ENCODE results near the gene SPRN.
"Not testable (repeated sequence)": the region's sequence is repeated elsewhere in the genome, so short reads cannot be mapped to it uniquely, and the experiment has no call there.

Gene SPRN

DNA sequence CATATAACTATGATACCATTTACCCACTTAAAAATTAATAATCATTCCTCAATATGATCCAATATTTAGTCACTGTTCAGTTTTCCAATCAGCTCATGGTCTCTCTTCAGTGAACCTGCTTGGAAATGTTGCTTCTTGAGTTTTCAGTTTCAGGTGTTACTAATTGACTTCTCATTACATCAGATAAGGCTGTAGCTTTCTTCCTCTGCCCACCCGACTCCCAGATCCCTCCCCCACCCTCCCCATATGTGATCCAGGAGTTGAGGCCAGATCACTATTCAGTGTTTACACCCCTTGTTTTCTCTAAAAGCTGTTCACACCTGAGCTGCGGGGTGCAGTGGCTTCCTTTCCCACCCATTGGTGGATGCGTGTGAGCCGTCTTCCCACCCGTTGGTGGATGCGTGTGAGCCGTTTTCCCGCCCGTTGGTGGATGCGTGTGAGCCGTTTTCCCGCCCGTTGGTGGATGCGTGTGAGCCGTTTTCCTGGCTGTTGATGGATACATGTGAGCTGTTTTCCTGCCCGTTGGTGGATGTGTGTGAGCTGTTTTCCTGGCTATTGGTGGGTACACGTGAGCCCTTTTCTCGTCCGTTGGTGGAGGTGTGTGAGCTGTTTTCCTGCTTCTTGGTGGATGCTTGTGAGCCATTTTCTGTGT, 33.7 kb downstream of the SPRN start:
- no peaks in the 10 kb centered on the region for H3K9me3 Mint-ChIP-seq
- peaks cover 44% of the 10 kb centered on the region for H3K4me1 Mint-ChIP-seq
- peak overlapping the region; percentile 89 for H3K27ac Mint-ChIP-seq
- H3K36me3 Mint-ChIP-seq = no peaks in the 10 kb centered on the region
- no peaks in the 10 kb centered on the region for H3K27me3 Mint-ChIP-seq
- peak overlapping the region; percentile 70 for H3K4me3 Mint-ChIP-seq

DNA sequence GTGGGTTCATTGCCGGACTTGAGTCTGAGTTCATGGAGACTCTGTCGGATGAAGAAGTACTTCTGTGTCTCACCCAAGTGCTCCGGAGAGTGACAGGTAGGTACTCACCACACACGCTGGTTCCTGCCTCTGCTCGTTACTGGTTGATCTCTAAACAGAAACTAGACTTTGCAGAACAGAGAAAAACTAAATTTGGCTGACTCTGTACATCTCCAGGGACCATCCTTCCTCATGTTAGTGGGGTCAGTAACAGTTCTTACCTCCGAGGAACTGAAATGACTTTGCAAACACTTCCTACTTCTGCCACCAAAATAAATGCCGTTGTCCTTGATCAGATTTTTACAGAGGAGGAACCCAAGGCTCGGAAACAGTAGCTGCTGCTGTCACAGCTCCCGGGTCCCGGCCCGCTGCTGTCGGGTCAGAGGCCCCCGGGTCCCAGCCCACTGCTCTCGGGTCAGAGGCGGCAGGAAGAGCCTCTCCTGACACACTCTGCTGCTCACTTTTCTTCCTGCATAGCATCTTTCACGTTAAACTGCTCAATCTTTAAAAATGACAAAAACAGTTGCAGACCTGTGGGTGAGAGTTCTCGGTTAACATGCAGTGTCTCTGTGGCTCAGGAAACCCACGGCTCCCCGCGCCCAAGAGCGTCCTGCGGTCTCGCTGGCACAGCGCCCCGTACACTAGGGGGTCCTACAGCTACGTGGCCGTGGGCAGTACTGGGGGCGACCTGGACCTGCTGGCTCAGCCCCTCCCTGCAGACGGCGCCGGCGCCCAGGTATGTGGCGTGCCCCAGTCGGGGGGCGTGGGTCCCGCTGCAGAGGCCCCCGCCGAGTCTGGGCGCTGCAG, 35.2 kb downstream of the SPRN start:
- H3K9me3 Mint-ChIP-seq = no peaks in the 10 kb centered on the region
- peak overlapping the region; percentile 78 for H3K4me3 Mint-ChIP-seq
- H3K27me3 Mint-ChIP-seq = no peaks in the 10 kb centered on the region
- H3K27ac Mint-ChIP-seq = peak overlapping the region; percentile 92
- no peaks in the 10 kb centered on the region for H3K36me3 Mint-ChIP-seq
- peaks cover 36% of the 10 kb centered on the region for H3K4me1 Mint-ChIP-seq

DNA sequence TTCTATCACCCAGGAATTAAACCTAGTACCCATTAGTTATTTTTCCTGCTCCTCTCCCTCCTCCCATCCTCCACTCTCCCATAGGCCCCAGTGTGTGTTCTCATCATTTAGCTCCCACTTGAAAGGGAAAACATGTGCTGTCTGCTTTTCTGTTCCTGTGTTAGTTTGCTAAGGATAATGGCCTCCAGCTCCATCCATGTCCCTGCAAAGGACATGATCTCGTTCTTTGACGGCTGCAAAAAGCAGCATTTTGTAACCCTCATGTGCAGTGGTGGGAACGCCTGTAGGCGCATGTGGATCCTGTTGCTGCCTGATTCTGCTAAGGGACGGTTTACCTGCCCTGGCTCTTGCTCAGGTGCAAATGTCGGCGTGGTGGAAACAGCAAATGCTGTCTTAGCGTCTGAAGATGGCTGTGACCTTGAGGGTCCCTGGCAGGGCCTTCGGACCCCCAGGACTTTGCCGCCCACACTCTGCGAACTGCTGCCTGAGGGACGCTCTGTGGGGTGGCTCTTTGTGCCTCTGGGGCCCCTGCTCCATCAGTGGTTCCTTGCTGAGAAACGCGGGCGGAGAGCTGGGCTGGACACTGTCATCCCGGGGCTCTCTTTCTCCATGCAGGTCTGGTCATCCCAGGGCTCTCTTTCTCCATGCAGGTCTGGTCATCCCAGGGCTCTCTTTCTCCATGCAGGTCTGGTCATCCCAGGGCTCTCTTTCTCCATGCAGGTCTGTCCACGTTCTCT, 36.0 kb downstream of the SPRN start:
- Mint-ChIP-seq H3K4me3 (peak overlapping the region; percentile 78), H3K4me1 (peaks cover 36% of the 10 kb centered on the region)

DNA sequence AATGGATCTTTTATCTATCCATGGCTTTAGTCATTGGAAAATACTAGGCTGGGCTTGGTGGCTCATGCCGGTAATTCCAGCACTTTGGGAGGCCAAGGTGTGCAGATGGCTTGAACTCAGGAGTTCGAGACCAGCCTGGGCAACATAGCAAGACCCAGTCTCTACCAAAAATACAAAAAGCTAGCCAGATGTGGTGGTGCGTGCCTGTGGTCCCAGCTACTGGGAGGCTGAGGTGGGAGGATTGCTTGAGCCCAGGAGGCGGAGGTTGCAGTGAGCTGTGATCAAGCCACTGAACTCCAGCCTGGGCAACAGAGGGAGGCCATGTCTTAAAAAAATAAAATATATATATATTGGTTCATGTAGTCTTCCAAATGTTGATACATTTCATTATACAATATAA, 37.5 kb downstream of the SPRN start:
- H3K4me3 Mint-ChIP-seq, H3K36me3 Mint-ChIP-seq, H3K27me3 Mint-ChIP-seq, H3K27ac Mint-ChIP-seq, H3K9me3 Mint-ChIP-seq: not testable (repeated sequence)
- H3K4me1 Mint-ChIP-seq = peaks cover 36% of the 10 kb centered on the region

More for the DNA sequence above, 36.0 kb downstream of the SPRN start:
- Mint-ChIP-seq H3K27me3 (no peaks in the 10 kb centered on the region), H3K9me3 (no peaks in the 10 kb centered on the region), H3K36me3 (no peaks in the 10 kb centered on the region), H3K27ac (peak overlapping the region; percentile 92)

DNA sequence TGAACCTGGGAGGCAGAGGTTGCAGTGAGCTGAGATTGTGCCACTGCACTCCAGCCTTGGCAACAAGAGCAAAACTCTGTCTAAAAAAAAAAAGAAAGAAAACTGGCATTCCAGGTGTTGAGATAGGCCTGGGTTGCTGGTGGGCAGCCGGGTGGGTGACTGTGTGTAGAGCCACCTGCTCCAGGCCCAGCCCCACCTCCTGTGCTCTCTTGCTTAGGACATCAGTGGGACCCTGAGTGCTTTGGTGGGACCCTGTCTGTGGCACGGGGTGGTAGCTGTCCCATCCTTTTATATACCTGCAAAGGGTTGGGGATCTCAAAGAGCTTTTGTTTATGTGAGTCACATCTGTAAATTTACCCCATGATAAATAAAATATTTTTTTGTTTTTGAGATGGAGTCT, 39.2 kb downstream of the SPRN start:
- Mint-ChIP-seq H3K4me1 (peaks cover 19% of the 10 kb centered on the region), H3K4me3 (no peak overlapping the region), H3K27me3 (no peaks in the 10 kb centered on the region), H3K27ac (no peak overlapping the region), H3K36me3 (no peaks in the 10 kb centered on the region), H3K9me3 (no peaks in the 10 kb centered on the region)

DNA sequence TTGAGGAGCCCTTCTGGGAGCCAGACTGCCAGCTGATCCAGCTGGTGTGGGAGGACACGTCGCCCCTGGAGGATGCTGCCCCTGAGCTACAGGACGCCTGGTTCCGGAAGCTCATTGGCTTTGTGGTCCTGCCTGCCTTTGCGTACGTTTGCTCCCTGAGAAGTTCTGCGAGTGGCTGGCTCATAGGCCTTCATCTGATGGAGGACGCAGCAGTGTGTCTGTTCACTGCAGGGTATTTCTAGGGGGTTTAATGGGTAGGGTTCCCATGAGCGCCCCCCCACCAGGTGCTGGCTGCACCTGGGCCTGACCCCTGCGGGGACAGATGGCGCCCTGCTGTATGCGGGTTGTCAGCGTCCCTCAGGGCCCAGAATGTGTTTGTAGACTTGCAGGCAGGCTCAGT, 40.4 kb downstream of the SPRN start:
- Mint-ChIP-seq H3K9me3 (no peaks in the 10 kb centered on the region), H3K4me3 (no peak overlapping the region), H3K4me1 (peaks cover 9% of the 10 kb centered on the region), H3K36me3 (no peaks in the 10 kb centered on the region), H3K27ac (no peak overlapping the region), H3K27me3 (no peaks in the 10 kb centered on the region)

DNA sequence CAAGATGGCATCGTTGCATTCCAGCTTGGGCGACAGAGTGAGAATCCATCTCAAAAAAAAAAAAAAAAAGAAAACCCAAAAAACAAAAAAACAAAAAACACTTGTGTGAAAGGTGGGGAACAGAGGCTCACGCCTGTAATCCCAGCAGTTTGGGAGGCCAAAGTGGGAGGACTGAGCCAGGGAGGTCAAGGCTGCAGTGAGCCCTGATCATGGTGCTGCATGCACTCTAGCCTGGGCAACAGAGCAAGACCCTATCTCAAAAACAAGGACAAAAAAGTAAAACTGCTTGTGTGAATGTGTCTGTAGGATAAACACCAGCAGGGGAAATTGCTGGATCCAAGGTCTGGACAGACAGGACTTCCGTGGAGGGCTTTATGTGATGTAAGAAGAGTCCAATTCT, 40.9 kb downstream of the SPRN start:
- Mint-ChIP-seq H3K27me3 (no peaks in the 10 kb centered on the region), H3K36me3 (no peaks in the 10 kb centered on the region), H3K4me1 (peaks cover 5% of the 10 kb centered on the region), H3K4me3 (no peak overlapping the region), H3K9me3 (no peaks in the 10 kb centered on the region), H3K27ac (no peak overlapping the region)

DNA sequence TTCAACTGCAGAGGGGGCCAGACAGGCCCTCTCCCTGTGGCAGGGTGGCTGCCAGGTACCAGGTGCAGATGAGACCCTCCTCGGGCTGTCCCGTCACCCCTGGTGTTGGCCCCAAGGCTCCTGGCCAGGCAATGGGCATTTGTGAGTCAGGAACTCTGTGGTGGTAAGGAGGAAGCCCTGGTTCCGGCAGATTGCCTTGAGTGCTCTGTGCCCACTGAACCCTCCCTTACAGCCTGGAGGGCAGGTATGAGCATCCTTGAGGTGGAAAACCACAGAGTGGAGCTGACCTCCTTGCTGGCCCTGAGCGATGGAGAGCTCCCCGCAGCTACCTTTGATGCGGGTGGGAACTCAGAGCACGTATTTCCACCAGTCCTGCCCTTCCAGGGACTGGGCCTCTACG, 43.4 kb downstream of the SPRN start:
- Mint-ChIP-seq H3K4me3 (no peak overlapping the region), H3K27ac (no peak overlapping the region), H3K27me3 (no peaks in the 10 kb centered on the region), H3K9me3 (no peaks in the 10 kb centered on the region), H3K4me1 (peaks cover 8% of the 10 kb centered on the region), H3K36me3 (no peaks in the 10 kb centered on the region)

DNA sequence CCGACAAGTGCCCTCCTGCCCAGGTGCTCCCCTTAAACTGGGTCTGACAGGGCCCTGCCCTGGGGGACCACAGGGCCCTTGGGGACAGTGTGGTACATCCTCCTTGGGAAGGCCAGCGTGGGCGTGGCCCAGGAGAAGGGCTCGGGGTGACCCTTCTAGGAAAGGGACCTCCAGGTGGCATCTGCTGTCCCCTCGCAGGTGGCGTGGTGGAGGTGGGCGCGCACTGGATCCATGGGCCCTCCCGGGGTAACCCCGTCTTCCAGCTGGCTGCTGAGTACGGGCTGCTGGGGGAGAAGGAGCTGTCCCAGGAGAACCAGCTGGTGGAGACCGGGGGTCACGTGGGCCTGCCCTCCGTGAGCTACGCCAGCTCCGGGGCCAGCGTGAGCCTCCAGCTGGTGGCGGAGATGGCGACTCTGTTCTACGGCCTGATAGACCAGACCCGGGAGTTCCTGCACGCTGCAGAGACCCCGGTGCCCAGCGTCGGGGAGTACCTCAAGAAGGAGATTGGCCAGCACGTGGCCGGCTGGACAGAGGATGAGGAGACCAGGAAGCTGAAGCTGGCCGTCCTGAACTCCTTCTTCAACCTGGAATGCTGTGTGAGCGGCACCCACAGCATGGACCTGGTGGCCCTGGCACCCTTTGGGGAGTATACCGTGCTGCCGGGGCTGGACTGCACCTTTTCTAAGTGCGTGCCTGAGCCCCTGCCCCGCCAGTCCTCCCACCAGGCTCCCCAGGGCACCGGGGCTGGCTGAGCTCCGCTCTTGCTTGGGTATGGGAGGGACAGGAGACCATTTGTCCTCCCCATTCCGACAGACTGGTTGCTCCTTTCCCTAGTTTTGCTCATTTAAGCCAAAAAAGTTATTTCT, 44.4 kb downstream of the SPRN start:
- no peak overlapping the region for H3K27ac Mint-ChIP-seq

DNA sequence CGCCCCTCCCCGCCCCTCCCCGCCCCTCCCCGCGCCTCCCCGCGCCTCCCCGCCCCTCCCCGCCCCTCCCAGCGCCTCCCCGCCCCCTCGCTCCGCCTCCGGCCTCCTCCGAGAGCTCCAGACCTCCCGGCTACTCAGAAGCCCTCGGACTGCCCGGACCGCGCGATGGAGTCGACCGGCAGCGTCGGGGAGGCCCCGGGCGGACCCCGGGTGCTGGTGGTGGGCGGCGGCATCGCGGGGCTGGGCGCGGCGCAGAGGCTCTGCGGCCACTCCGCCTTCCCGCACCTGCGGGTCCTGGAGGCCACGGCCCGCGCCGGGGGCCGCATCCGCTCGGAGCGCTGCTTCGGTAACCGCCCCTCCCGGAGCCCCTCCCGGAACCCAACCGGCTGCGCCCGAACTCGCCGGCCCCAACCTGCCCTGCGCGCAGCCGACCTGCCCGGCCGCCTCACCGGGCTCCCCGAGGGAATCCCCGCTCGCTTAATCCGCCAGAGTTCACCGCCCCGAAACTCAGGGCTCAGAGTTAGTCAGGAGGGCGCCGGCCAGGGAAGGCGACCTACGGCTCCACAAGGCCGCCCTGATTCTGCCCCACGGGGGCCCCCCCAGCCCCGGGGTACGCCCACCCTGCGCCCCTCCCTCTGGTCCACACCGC, 45.1 kb downstream of the SPRN start, which contains the start of gene PAOX:
PAOX (plus strand) TSS at position 111 of the 649 bp plus-strand sequence; CDS start at position 166, 55 bp downstream.
- peaks cover 8% of the 10 kb centered on the region for H3K4me1 Mint-ChIP-seq

More for the DNA sequence above, 44.4 kb downstream of the SPRN start:
- Mint-ChIP-seq H3K4me1 (peaks cover 8% of the 10 kb centered on the region), H3K27me3 (no peaks in the 10 kb centered on the region), H3K9me3 (no peaks in the 10 kb centered on the region), H3K36me3 (no peaks in the 10 kb centered on the region), H3K4me3 (peak overlapping the region; percentile 55)

DNA sequence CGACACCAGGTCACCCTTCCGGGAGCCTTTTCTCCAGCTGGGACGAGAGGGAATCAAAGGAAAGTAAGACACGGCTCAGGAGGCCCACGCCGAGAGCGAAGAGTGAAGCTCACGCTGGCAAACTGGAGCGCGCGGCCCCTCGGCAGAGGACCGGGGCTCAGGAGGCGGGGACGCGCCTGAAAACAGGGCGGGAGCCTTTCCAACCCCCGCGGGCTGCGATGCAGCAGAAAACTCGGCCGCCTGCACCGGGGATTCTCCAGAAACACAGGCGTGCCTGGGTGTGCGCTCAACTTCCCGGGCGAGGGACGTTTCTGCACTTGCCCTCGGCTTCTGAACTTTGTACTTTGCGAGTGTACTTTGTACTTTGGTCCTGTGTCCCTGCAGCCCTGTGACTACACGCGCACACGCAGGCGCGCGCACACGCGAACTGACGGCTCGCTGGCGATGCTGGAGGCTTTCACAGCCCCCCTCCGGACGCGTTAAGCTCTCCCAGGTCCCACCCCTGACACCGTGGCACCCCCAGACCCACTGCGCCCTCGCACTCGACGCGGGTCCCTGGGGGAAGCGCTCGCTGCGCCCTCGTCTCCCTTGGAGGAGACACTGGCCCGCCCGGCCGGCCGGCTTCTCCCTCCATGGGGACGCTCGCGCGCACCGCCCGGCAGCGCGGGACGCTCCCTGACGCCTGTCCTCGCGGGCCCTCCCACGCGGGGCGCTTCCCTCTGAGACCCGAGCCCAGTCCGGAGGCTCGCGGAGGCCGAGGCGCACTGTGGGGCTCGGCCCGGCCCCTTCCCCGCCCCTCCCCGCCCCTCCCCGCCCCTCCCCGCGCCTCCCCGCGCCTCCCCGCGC, 46.0 kb downstream of the SPRN start:
- Mint-ChIP-seq H3K4me3 (peak overlapping the region; percentile 81), H3K27ac (no peak overlapping the region), H3K27me3 (no peaks in the 10 kb centered on the region), H3K36me3 (no peaks in the 10 kb centered on the region), H3K4me1 (peaks cover 11% of the 10 kb centered on the region), H3K9me3 (no peaks in the 10 kb centered on the region)

More for the DNA sequence above, 45.1 kb downstream of the SPRN start, which contains the start of gene PAOX:
- Mint-ChIP-seq H3K27ac (no peak within 1 kb of the TSS), H3K36me3 (no peaks in the 10 kb centered on the region), H3K27me3 (no peaks in the 10 kb centered on the region), H3K4me3 (peak within 1 kb of the TSS; percentile 81), H3K9me3 (no peaks in the 10 kb centered on the region)

DNA sequence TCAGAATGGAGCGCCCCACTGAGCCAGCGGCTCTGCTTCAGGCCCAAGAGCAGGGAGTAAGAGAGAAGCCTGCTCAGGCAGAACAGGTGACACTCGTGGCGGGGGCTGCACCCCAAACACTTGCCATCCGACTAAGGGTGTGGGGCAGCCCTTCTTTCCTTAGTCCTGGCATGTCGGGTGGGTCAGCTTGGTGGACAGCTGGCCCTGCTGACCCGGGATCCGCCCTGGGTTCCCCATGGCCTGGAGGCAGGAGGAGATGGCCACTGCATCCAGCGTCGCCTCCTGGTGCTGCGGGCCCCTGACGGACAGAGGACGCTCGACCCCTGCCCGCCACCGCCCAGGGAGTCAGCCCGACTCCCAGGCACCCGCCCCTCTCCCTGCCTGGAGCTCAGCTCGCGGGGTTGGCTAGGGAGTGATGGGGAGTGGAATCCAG, 46.6 kb downstream of the SPRN start:
- Mint-ChIP-seq H3K4me1 (peaks cover 11% of the 10 kb centered on the region), H3K36me3 (no peaks in the 10 kb centered on the region), H3K4me3 (peak overlapping the region; percentile 81), H3K27ac (no peak overlapping the region), H3K27me3 (no peaks in the 10 kb centered on the region), H3K9me3 (no peaks in the 10 kb centered on the region)

DNA sequence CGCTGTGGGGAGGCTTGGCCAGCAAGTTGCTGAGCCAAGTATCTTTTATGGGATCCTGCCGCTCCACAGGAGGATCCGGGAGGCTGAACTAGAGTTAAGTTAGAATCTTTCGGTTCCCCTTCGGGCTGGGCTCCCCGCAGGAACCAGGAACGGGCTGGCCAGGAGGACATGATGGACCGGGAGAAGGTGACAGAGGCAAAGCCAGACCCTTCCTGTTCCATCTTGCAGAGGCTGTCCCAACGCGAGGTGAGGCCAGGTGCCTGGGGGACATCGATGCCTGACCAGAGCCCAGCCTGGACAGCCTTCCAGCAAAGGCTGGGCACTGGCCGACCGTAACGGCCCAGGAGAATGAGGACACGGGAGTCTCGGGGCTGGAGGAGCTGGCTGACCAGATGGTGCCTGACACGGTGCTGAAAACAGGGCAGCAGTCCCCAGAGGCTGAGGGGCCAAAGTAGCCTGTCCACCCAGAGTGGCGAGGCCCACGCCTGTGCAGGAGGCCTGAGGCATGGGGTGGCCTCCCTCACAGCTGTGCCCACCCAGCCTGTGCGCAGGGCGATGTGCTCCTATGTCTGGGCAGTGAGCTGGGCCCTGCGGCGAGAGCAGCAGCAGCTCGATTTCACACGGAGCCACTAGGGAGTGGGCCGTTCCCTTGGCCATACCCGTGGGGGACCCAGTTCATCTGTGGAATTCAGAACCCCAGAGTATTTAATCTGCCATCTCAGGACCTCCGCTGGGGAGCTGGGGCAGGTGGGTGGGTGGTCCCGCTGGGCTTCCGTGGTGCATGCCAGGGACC, 47.2 kb downstream of the SPRN start:
- Mint-ChIP-seq H3K27ac (peak overlapping the region; percentile 35), H3K27me3 (no peaks in the 10 kb centered on the region), H3K4me3 (peak overlapping the region; percentile 49), H3K9me3 (no peaks in the 10 kb centered on the region), H3K4me1 (peaks cover 11% of the 10 kb centered on the region), H3K36me3 (no peaks in the 10 kb centered on the region)
